ENCODE measurements around the gene SSR4. TPM values are rescaled to one million over a fixed set of nuclear protein-coding genes. Genes with fewer than 3 reads are reported as not detected.

SSR4 gene
- total and polyA plus RNA-seq, 2 of the 8 experiments (the other 6 are each of a cell fraction or from before 2014, with no cell fraction given): 168 to 642 TPM

DNA sequence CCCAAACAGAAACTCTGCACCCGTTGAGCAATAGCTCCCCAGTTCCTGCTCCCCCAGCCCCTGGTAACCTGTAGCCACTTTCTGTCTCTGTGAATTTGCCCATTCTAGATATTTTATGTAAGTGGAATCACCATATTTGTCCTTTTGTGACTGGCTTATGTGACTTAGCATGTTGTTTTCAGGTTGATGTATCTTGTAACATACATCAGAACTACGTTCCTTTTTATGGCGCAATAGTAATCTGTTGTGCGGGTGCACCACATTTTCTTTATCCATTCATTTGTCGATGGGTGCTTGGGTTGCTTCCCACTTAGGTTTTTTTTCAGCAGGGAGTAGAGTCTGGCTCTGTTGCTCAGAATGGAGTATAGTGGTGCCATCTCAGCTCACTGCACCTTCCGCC, 42.5 kb downstream of the SSR4 start:
- Histone ChIP-seq H4K20me1 (replicated peaks in 1 of 2; ENCODE audit: control insufficient read depth in 1 of 2, insufficient read depth in 2 of 2, low read length in 2 of 2) (no peaks in the 10 kb centered on the region), H3K9ac (replicated peaks in 1 of 4; ENCODE audit: extremely low read depth in 1 of 4, low read depth in 3 of 4, low read length in 3 of 4) (no peak overlapping the region), H4K91ac (replicated peaks; ENCODE audit: insufficient read length, low read length) (no peak overlapping the region), H3K4me1 (replicated peaks in 1 of 4; ENCODE audit: control insufficient read depth in 3 of 4, insufficient read depth in 4 of 4, low read length in 3 of 4) (peaks cover 0 to 3% (median under 1%) of the 10 kb centered on the region in 4 experiments; a peak in 1 of 7 replicates), H3K4me3 (ENCODE audit: extremely low read depth in 1 of 4, insufficient read depth in 2 of 4, low read depth in 3 of 4, low read length in 4 of 4) (no peak overlapping the region), H2AK5ac (ENCODE audit: low read depth, low read length) (no peak overlapping the region), H3K23me2 (ENCODE audit: low read depth, low read length) (no peaks in the 10 kb centered on the region), H2BK15ac (ENCODE audit: low read length) (no peak overlapping the region), H2BK12ac (ENCODE audit: low read depth, low read length) (no peak overlapping the region), H3K79me2 (ENCODE audit: control insufficient read depth in 1 of 2, insufficient read depth in 2 of 2, low read length in 2 of 2) (no peaks in the 10 kb centered on the region), H2AFZ (ENCODE audit: low read length) (no peak overlapping the region), H4K5ac (ENCODE audit: insufficient read length, low read depth, low read length) (no peak overlapping the region), H3K14ac (ENCODE audit: insufficient read length) (no peak overlapping the region), H3K23ac (ENCODE audit: insufficient read length) (no peak overlapping the region), H3K4me2 (ENCODE audit: insufficient read depth in 1 of 2, low read depth in 2 of 2, low read length in 2 of 2) (no peak overlapping the region), H3K36me3 (ENCODE audit: control insufficient read depth in 2 of 4, insufficient read depth in 4 of 4, low read length in 3 of 4) (no peaks in the 10 kb centered on the region), H3K27ac (ENCODE audit: low read depth, low read length) (no peak overlapping the region), H3K4ac (replicated peaks; ENCODE audit: insufficient read length, low read depth, low read length) (no peak overlapping the region), H4K8ac (ENCODE audit: extremely low read depth, insufficient read depth, low read length) (no peak overlapping the region), H2BK120ac (replicated peaks; ENCODE audit: low read depth, low read length) (no peak overlapping the region), H2BK5ac (ENCODE audit: low read depth, low read length) (no peak overlapping the region), H3K79me1 (ENCODE audit: low read depth, low read length) (no peaks in the 10 kb centered on the region), H3K56ac (replicated peaks; ENCODE audit: insufficient read length, low read depth, low read length) (no peak overlapping the region), H3K27me3 (replicated peaks in 1 of 4; ENCODE audit: control insufficient read depth in 3 of 4, extremely low read depth in 1 of 4, insufficient read depth in 3 of 4, low read length in 3 of 4) (peaks cover 0 to 4% (median 2%) of the 10 kb centered on the region in 4 experiments; a peak in 3 of 7 replicates), H3K18ac (ENCODE audit: extremely low read depth, low read length) (no peak overlapping the region), H3K9me3 (ENCODE audit: insufficient read depth in 2 of 2, low read depth in 1 of 2, low read length in 1 of 2) (no peaks in the 10 kb centered on the region), H2BK20ac (ENCODE audit: low read length) (no peak overlapping the region)
- TF ChIP-seq TEAD4 (IDR thresholded peaks at IDR 0.05; ENCODE audit: low read depth, low read length) (no peak), CHD2 (IDR thresholded peaks at IDR 0.05; ENCODE audit: low read length) (no peak), NRF1 (IDR thresholded peaks at IDR 0.05; ENCODE audit: low read depth, low read length) (no peak), CBX5 (IDR thresholded peaks at IDR 0.05; ENCODE audit: low read depth, low read length) (no peak), TAF7 (optimal IDR thresholded peaks at IDR 0.05; ENCODE audit: borderline replicate concordance, low read depth, low read length) (no peak), POU5F1 (IDR thresholded peaks at IDR 0.05; ENCODE audit: low read depth, low read length) (no peak)
- TF ChIP-seq, protein P1, sequence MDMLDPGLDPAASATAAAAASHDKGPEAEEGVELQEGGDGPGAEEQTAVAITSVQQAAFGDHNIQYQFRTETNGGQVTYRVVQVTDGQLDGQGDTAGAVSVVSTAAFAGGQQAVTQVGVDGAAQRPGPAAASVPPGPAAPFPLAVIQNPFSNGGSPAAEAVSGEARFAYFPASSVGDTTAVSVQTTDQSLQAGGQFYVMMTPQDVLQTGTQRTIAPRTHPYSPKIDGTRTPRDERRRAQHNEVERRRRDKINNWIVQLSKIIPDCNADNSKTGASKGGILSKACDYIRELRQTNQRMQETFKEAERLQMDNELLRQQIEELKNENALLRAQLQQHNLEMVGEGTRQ (IDR thresholded peaks at IDR 0.05; ENCODE audit: low read length): no peak
- ChIA-PET POLR2A (ENCODE audit: partially characterized antibody) (interaction anchor here (1.2 kb wide), 1 partner anchor 134 kb away, joined by 3 read pairs; the partner anchor contains the start of gene HCFC1), CTCF (ENCODE audit: partially characterized antibody) (interaction anchor here (0.9 kb wide), 1 partner anchor 17 kb away, joined by 3 read pairs; no protein-coding TSS in a partner anchor)
- FAIRE-seq: no peak
- no peak for DNase-seq (ENCODE audit: low read depth in 1 of 2, low spot score in 2 of 2)
- WGBS, 2 experiments (ENCODE audit: extremely low coverage in 1 of 2, insufficient coverage in 1 of 2, insufficient read length in 1 of 2, insufficient replicate concordance in 2 of 2, low coverage in 1 of 2, low lambda C conversion rate in 2 of 2, missing lambda C conversion rate in 1 of 2): 94% methylated on average over 6 of the region's 6 CpGs; no CpG with 5 or more reads in 1 of the 2 experiments

All from H1 (cell line).